SK-N-SH (cell line): ENCODE data around the gene CLCN6. TPM values are rescaled to one million over a fixed set of nuclear protein-coding genes. Genes with fewer than 3 reads are reported as not detected.

ENCODE experiments used
- CTCF ChIA-PET: fragments of 300-600, 350-600 bp; formaldehyde crosslinking; extraction: SDS; loops from one replicate; lab custom pipeline; 2021; lab: Yijun Ruan, JAX
- POLR2A ChIA-PET: fragments of 350-600 bp; sonication (Branson Sonifier 250); formaldehyde crosslinking; extraction: SDS; loops from one replicate; lab custom pipeline; 2020; ENCODE audit warnings: antibody characterized with exemption, inconsistent platforms; lab: Yijun Ruan, JAX
- DNase-seq: peaks from one replicate; pipeline ENCODE4 v3.0.0; 2012
- H2AFZ ChIP-seq: fragments of 200-600 bp; sonication (generic); 2 replicates; pipeline ENCODE4 v1.8.1; 2016; ENCODE audit warnings: antibody characterized with exemption, mild to moderate bottlenecking, low read depth
- H3F3A ChIP-seq: fragments of 200-600 bp; sonication (generic); replicated peaks from 2 replicates; pipeline ENCODE3; 2016; ENCODE audit warnings: antibody characterized with exemption, mild to moderate bottlenecking; ENCODE audit not compliant: insufficient read depth
- H3K27ac ChIP-seq, 2 experiments: fragments of 200-500 bp in 1 of 2; fragments of 200-600 bp in 1 of 2; sonication (Bioruptor generic) in 1 of 2; sonication (generic), shearing (Covaris generic) in 1 of 2; 2 replicates each; pipeline versions ENCODE4 v1.5.1 to v1.6.1; 2014 to 2016; ENCODE audit warnings: low read depth in 2 of 2, inconsistent platforms in 1 of 2, low read length in 1 of 2, mild to moderate bottlenecking in 1 of 2, mixed read lengths in 1 of 2
- H3K27me3 ChIP-seq: fragments of 200-600 bp; sonication (generic), shearing (Covaris generic); 2 replicates; pipeline ENCODE4 v1.6.1; 2016; ENCODE audit warnings: mixed run types; ENCODE audit not compliant: insufficient read depth
- H3K36me3 ChIP-seq, 2 experiments: fragments of 200-500 bp in 1 of 2; fragments of 200-600 bp in 1 of 2; sonication (Bioruptor generic) in 1 of 2; sonication (generic) in 1 of 2; replicated peaks in 1 of 2; 2 replicates each; pipeline versions ENCODE3 to v1.5.1; 2014 to 2016; ENCODE audit warnings: low read length in 1 of 2, mild to moderate bottlenecking in 1 of 2; ENCODE audit not compliant: insufficient read depth in 2 of 2, control insufficient read depth in 1 of 2
- H3K4me1 ChIP-seq, 2 experiments: fragments of 200-500 bp in 1 of 2; fragments of 200-600 bp in 1 of 2; sonication (Bioruptor generic) in 1 of 2; sonication (generic), shearing (Covaris generic) in 1 of 2; 2 replicates each; pipeline versions ENCODE4 v1.5.1 to v1.6.1; 2014 to 2016; ENCODE audit warnings: low read depth in 1 of 2, low read length in 1 of 2, mixed run types in 1 of 2; ENCODE audit not compliant: insufficient read depth in 2 of 2, control insufficient read depth in 1 of 2
- H3K4me2 ChIP-seq: fragments of 200-600 bp; sonication (generic), shearing (Covaris generic); 2 replicates; pipeline ENCODE4 v1.6.1; 2017; ENCODE audit warnings: mixed run types
- H3K4me3 ChIP-seq, 2 experiments: fragments of 200-500 bp in 1 of 2; fragments of 200-600 bp in 1 of 2; sonication (Bioruptor generic) in 1 of 2; sonication (generic), shearing (Covaris generic) in 1 of 2; 2 replicates each; pipeline versions ENCODE4 v1.5.1 to v1.8.1; 2014 to 2016; ENCODE audit warnings: low read depth in 2 of 2, inconsistent platforms in 1 of 2, low read length in 1 of 2, mild to moderate bottlenecking in 1 of 2, mixed read lengths in 1 of 2, moderate library complexity in 1 of 2
- H3K79me2 ChIP-seq: fragments of 200-600 bp; sonication (generic); 2 replicates; pipeline ENCODE4 v1.8.1; 2017; ENCODE audit warnings: mild to moderate bottlenecking; ENCODE audit not compliant: insufficient read depth
- H3K9ac ChIP-seq: fragments of 200-600 bp; sonication (generic); 2 replicates; pipeline ENCODE4 v1.6.1; 2017; ENCODE audit warnings: mixed run types
- H3K9me2 ChIP-seq: fragments of 200-600 bp; sonication (generic); 2 replicates; pipeline ENCODE4 v1.6.1; 2017; ENCODE audit warnings: mixed run types
- H3K9me3 ChIP-seq: fragments of 200-600 bp; sonication (generic); 2 replicates; pipeline ENCODE4 v1.6.1; 2017; ENCODE audit warnings: mixed run types, mild to moderate bottlenecking, moderate library complexity
- H4K20me1 ChIP-seq: fragments of 200-600 bp; sonication (generic); 2 replicates; pipeline ENCODE4 v1.6.1; 2017; ENCODE audit warnings: mild to moderate bottlenecking, mixed run types; ENCODE audit not compliant: insufficient read depth
- GABPA ChIP-seq: IDR thresholded peaks from 2 replicates; pipeline ENCODE4 v1.4.0; 2012; ENCODE audit warnings: low read depth, mild to moderate bottlenecking
- MEF2A ChIP-seq: IDR thresholded peaks from 2 replicates; pipeline ENCODE4 v1.4.0; 2012; ENCODE audit warnings: low read depth, borderline replicate concordance
- RAD21 ChIP-seq: IDR thresholded peaks from 2 replicates; pipeline ENCODE4 v1.6.1; 2012; ENCODE audit warnings: mild to moderate bottlenecking, low read length
- RXRA ChIP-seq: IDR thresholded peaks from 2 replicates; pipeline ENCODE4 v1.4.0; 2012; ENCODE audit warnings: low read depth, mild to moderate bottlenecking, borderline replicate concordance
- TAF1 ChIP-seq: IDR thresholded peaks from 2 replicates; pipeline ENCODE4 v1.6.1; 2012; ENCODE audit warnings: low read depth, mild to moderate bottlenecking, low read length, moderate library complexity, borderline replicate concordance
- TEAD4 ChIP-seq: IDR thresholded peaks from 2 replicates; pipeline ENCODE4 v1.4.0; 2012; ENCODE audit warnings: mild to moderate bottlenecking, borderline replicate concordance; ENCODE audit not compliant: insufficient read depth
- WGBS: methylation state at CpG from one replicate; pipeline ENCODE4 v1.1.6; 2017; ENCODE audit warnings: low lambda C conversion rate; 5-methylcytosine and 5-hydroxymethylcytosine counted together
- polyA plus RNA-seq, 3 experiments: library from polyadenylated mRNA; depleted of rRNA; stranded (reverse); fragments of >200 nt; gene quantifications; 2 replicates each; pipeline ENCODE4 v1.2.3, GENCODE V29; 2012
- TF ChIP-seq, protein P1 (sequence below): IDR thresholded peaks from 2 replicates; pipeline ENCODE4; 2012
- TF ChIP-seq, protein P2 (sequence below): IDR thresholded peaks from 2 replicates; pipeline ENCODE4 v1.6.1; 2012; ENCODE audit warnings: mild to moderate bottlenecking, low read depth, low read length, moderate library complexity
- TF ChIP-seq, protein P3 (sequence below): IDR thresholded peaks from 2 replicates; pipeline ENCODE4 v1.4.0; 2012; ENCODE audit warnings: low read depth, borderline replicate concordance

Gene CLCN6
- polyA plus RNA-seq, 1 of the 3 experiments (the other 2 are of a cell fraction) = 7.4 TPM

DNA sequence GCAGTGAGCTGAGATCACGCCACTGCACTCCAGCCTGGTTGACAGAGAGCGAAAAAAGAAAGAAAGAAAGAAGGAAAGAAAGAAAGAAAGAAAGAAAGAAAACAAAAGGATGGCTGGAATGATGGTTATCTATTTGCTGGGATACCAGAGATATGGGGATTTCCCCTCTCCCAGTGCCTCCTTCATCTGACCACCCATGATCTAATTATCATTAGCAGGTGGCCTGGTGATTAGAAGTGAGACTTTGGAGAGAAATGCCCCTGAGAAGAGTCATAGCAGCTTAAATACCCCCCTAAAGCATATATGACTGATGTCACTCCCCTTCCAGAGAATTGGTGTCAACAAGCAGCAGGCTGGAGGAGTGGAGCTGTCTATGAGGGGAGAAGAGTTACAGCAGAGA, 54.1 kb downstream of the CLCN6 start:
- H4K20me1 ChIP-seq = no peaks in the 10 kb centered on the region
- no peak overlapping the region for H3K27ac ChIP-seq
- no peaks in the 10 kb centered on the region for H3F3A ChIP-seq
- no peaks in the 10 kb centered on the region for H3K9me3 ChIP-seq
- no peak overlapping the region for H2AFZ ChIP-seq
- no peak overlapping the region for H3K4me2 ChIP-seq
- no peaks in the 10 kb centered on the region for H3K9me2 ChIP-seq
- H3K9ac ChIP-seq = no peak overlapping the region
- WGBS = 21% methylated on average over 2 of the region's 2 CpGs
- H3K4me1 ChIP-seq = peaks cover 0 to 11% of the 10 kb centered on the region in 2 experiments; a peak in 1 of 4 replicates
- peaks cover 10% of the 10 kb centered on the region; the same call in 1 of the 2 replicates for H3K27me3 ChIP-seq
- no peak for DNase-seq
- H3K36me3 ChIP-seq = no peaks in the 10 kb centered on the region
- ChIA-PET POLR2A (interaction anchor here (0.9 to 1.0 kb wide), 2 partner anchors 21 to 48 kb away, joined by 3 to 4 read pairs; no protein-coding TSS in a partner anchor), CTCF (interaction anchor here (1.0 to 2.2 kb wide), 2 partner anchors 19 to 33 kb away, joined by 3 to 5 read pairs; no protein-coding TSS in a partner anchor)
- no peaks in the 10 kb centered on the region for H3K79me2 ChIP-seq
- TF ChIP-seq TAF1 = no peak
- TF ChIP-seq, all 33 proteins: peak for 0
- no peak overlapping the region for H3K4me3 ChIP-seq

DNA sequence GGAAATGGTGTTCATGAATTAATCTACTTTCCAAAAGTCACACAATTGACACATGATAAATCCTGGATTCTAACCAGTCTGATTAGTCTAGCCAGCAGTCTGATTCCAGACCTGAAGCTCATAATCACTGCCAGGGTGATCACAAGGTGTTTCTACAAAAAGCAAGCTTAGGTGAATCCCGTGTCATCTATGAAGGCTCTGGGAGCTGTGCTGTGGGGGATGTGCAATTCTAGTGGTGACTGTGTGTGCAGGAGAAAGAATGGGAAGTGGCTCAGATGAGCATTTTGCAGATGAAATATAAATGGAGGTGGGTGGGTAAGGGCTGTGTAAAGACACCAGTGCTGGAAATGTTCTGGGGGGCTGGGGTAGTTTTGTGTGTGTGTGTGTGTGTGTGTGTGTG, 54.6 kb downstream of the CLCN6 start:
- no peak overlapping the region for H3K9ac ChIP-seq
- H2AFZ ChIP-seq = no peak overlapping the region
- H3K27ac ChIP-seq = no peak overlapping the region
- H3K4me1 ChIP-seq = peaks cover 0 to 11% of the 10 kb centered on the region in 2 experiments; a peak in 1 of 4 replicates
- no peaks in the 10 kb centered on the region for H3K36me3 ChIP-seq
- no peak for DNase-seq
- CTCF ChIA-PET = interaction anchor here (0.8 to 1.6 kb wide), 3 partner anchors 20 to 32 kb away, joined by 3 to 7 read pairs (median 3); no protein-coding TSS in a partner anchor
- H4K20me1 ChIP-seq = no peaks in the 10 kb centered on the region
- H3K4me3 ChIP-seq = no peak overlapping the region
- no peaks in the 10 kb centered on the region for H3F3A ChIP-seq
- 37% methylated on average over 1 of the region's 1 CpG for WGBS
- peaks cover 10% of the 10 kb centered on the region; the same call in 1 of the 2 replicates for H3K27me3 ChIP-seq
- no peak overlapping the region for H3K4me2 ChIP-seq
- no peaks in the 10 kb centered on the region for H3K9me2 ChIP-seq
- no peaks in the 10 kb centered on the region for H3K9me3 ChIP-seq
- H3K79me2 ChIP-seq = no peaks in the 10 kb centered on the region
- TF ChIP-seq TEAD4 (no peak), RAD21 (no peak), RXRA (no peak), GABPA (no peak), MEF2A (no peak)
- TF ChIP-seq, protein P1, sequence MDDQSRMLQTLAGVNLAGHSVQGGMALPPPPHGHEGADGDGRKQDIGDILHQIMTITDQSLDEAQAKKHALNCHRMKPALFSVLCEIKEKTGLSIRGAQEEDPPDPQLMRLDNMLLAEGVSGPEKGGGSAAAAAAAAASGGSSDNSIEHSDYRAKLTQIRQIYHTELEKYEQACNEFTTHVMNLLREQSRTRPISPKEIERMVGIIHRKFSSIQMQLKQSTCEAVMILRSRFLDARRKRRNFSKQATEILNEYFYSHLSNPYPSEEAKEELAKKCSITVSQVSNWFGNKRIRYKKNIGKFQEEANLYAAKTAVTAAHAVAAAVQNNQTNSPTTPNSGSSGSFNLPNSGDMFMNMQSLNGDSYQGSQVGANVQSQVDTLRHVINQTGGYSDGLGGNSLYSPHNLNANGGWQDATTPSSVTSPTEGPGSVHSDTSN = no peak
- TF ChIP-seq, protein P2, sequence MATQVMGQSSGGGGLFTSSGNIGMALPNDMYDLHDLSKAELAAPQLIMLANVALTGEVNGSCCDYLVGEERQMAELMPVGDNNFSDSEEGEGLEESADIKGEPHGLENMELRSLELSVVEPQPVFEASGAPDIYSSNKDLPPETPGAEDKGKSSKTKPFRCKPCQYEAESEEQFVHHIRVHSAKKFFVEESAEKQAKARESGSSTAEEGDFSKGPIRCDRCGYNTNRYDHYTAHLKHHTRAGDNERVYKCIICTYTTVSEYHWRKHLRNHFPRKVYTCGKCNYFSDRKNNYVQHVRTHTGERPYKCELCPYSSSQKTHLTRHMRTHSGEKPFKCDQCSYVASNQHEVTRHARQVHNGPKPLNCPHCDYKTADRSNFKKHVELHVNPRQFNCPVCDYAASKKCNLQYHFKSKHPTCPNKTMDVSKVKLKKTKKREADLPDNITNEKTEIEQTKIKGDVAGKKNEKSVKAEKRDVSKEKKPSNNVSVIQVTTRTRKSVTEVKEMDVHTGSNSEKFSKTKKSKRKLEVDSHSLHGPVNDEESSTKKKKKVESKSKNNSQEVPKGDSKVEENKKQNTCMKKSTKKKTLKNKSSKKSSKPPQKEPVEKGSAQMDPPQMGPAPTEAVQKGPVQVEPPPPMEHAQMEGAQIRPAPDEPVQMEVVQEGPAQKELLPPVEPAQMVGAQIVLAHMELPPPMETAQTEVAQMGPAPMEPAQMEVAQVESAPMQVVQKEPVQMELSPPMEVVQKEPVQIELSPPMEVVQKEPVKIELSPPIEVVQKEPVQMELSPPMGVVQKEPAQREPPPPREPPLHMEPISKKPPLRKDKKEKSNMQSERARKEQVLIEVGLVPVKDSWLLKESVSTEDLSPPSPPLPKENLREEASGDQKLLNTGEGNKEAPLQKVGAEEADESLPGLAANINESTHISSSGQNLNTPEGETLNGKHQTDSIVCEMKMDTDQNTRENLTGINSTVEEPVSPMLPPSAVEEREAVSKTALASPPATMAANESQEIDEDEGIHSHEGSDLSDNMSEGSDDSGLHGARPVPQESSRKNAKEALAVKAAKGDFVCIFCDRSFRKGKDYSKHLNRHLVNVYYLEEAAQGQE = no peak
- TF ChIP-seq, protein P3, sequence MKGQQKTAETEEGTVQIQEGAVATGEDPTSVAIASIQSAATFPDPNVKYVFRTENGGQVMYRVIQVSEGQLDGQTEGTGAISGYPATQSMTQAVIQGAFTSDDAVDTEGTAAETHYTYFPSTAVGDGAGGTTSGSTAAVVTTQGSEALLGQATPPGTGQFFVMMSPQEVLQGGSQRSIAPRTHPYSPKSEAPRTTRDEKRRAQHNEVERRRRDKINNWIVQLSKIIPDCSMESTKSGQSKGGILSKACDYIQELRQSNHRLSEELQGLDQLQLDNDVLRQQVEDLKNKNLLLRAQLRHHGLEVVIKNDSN = no peak
- POLR2A ChIA-PET = interaction anchor here (0.9 to 1.0 kb wide), 2 partner anchors 20 to 47 kb away, joined by 3 to 4 read pairs; no protein-coding TSS in a partner anchor
